Panc1 (cell line): ENCODE results near the gene DAAM2. TPM values are rescaled to one million over a fixed set of nuclear protein-coding genes. Genes with fewer than 3 reads are reported as not detected.
A peak's percentile ranks its signal among the peaks of the same experiment; 100 is the strongest.

Experiments used
- ATAC-seq: fragments of 200-7000 bp; cut with Tn5 transposase; 2 replicates; pipeline ENCODE4 v1.9.1; 2020; ENCODE audit warnings: mild to moderate bottlenecking, moderate library complexity
- BruUV-seq: library from RNA; stranded (reverse); fragments of 400-500 nt; replicated peaks from 2 replicates; lab custom pipeline; 2021; lab: Mats Ljungman, UMichigan
- CTCF ChIA-PET: fragments of 300-600 bp; sonication (Branson Sonifier 250); formaldehyde crosslinking; loops from one replicate; lab custom pipeline; 2022; ENCODE audit warnings: antibody characterized with exemption; lab: Charles Lee
- POLR2A ChIA-PET: fragments of 300-600 bp; sonication (Branson Sonifier 250); formaldehyde crosslinking; loops from one replicate; lab custom pipeline; 2022; ENCODE audit warnings: antibody characterized with exemption; lab: Charles Lee
- DNase-seq: peaks from one replicate; pipeline ENCODE4 v3.0.0-alpha.2; 2010; ENCODE audit warnings: low read depth, low spot score
- H3K27ac ChIP-seq: 2 replicates; pipeline ENCODE4 v1.5.1; 2011; ENCODE audit warnings: mild to moderate bottlenecking, low read length, inconsistent platforms
- H3K27me3 ChIP-seq: fragments of 200-500 bp; sonication (Bioruptor generic); 2 replicates; pipeline ENCODE4 v1.6.0; 2014; ENCODE audit warnings: low read length, inconsistent platforms; ENCODE audit not compliant: control insufficient read depth, insufficient read depth
- H3K36me3 ChIP-seq: fragments of 200-500 bp; sonication (Bioruptor generic); 2 replicates; pipeline ENCODE4 v1.5.1; 2014; ENCODE audit warnings: inconsistent platforms, mild to moderate bottlenecking, low read length, moderate library complexity; ENCODE audit not compliant: control insufficient read depth, insufficient read depth
- H3K4me1 ChIP-seq: 2 replicates; pipeline ENCODE4 v1.5.1; 2011; ENCODE audit warnings: inconsistent platforms, mild to moderate bottlenecking, low read length, moderate library complexity; ENCODE audit not compliant: control insufficient read depth, insufficient read depth
- H3K4me3 ChIP-seq, 2 experiments: 2 replicates each; pipeline ENCODE4 v1.5.1; 2011 to 2012; ENCODE audit warnings: low read depth in 2 of 2, low read length in 2 of 2, mild to moderate bottlenecking in 2 of 2, inconsistent platforms in 1 of 2, moderate library complexity in 1 of 2
- H3K9me3 ChIP-seq: fragments of 200-500 bp; sonication (Bioruptor generic); 2 replicates; pipeline ENCODE4 v1.5.1; 2014; ENCODE audit warnings: low read depth, mild to moderate bottlenecking, inconsistent platforms, low read length, moderate library complexity; ENCODE audit not compliant: control insufficient read depth, insufficient read depth
- POLR2AphosphoS5 ChIP-seq: IDR thresholded peaks from 2 replicates; pipeline ENCODE4 v1.6.1; 2012; ENCODE audit warnings: mild to moderate bottlenecking, low read depth, low read length, moderate library complexity
- SIN3A ChIP-seq: IDR thresholded peaks from 2 replicates; pipeline ENCODE4 v1.6.1; 2012; ENCODE audit warnings: low read depth, mild to moderate bottlenecking, low read length, moderate library complexity, borderline replicate concordance; ENCODE audit not compliant: insufficient read depth
- TCF7L2 ChIP-seq: IDR thresholded peaks from 2 replicates; pipeline ENCODE4 v1.6.1; 2011; ENCODE audit warnings: mild to moderate bottlenecking, low read depth, low read length, inconsistent platforms
- in situ Hi-C: cut with HindIII; loops from 2 replicates; pipeline ENCODE4 v1.10.0; 2016; ENCODE audit warnings: low sequenced_read_pairs, low pct_unique_long_range_greater_than_20kb
- intact Hi-C: fragments of 100-400 bp; cut with micrococcal nuclease; formaldehyde crosslinking; loops from one replicate; pipeline ENCODE4 v1.10.0; 2022; ENCODE audit not compliant: unreplicated experiment
- total RNA-seq: library from RNA; stranded (reverse); gene quantifications from one replicate; pipeline ENCODE4 v1.2.1, GENCODE V29; 2021; ENCODE audit not compliant: unreplicated experiment
- TF ChIP-seq, protein P1 (sequence below): fragments of 450-650 bp; IDR thresholded peaks from 2 replicates; pipeline ENCODE4 v1.5.1; 2017; ENCODE audit warnings: mild to moderate bottlenecking
- TF ChIP-seq, protein P2 (sequence below), 2 experiments: IDR thresholded peaks; 2 replicates each; pipeline ENCODE4 v1.6.1; 2011 to 2012; ENCODE audit warnings: low read depth in 2 of 2, control low read depth in 1 of 2, low read length in 1 of 2, mild to moderate bottlenecking in 1 of 2, moderate library complexity in 1 of 2; ENCODE audit not compliant: insufficient read depth in 1 of 2

Gene DAAM2
- total RNA-seq, 1 experiment from 2014 or later = not detected

DNA sequence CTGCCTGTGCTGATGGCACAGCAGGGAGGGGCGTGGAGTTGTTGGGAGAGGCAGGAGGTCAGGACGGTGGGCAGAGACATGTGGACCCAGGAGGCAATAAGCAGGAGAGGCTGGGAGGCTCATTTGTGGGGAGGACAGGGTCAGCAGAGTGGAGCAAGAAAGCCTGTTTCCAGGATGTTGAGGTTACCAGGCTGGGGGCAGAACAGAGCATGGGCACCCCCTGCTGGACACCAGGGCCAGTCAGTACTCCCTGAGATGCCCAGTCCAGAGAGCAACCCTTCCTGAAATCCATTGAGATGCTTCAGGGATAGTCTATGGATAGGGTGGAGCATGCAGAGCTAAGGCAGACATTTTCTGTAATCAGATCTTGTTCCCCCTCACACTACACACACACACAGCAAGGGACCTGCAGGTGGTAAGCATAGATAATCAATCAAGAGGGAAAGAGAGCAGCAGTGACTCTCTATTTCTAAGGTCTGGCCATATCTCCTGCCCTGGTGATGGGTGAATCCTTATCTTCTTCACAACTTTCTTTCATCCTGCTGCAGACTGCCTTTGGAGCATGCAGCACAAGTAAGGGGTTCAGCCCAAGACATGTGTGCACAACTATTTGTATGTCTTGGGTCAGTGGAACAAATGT lies 100.4 kb downstream of the DAAM2 start:
- TF ChIP-seq SIN3A = no peak
- TF ChIP-seq, protein P1, sequence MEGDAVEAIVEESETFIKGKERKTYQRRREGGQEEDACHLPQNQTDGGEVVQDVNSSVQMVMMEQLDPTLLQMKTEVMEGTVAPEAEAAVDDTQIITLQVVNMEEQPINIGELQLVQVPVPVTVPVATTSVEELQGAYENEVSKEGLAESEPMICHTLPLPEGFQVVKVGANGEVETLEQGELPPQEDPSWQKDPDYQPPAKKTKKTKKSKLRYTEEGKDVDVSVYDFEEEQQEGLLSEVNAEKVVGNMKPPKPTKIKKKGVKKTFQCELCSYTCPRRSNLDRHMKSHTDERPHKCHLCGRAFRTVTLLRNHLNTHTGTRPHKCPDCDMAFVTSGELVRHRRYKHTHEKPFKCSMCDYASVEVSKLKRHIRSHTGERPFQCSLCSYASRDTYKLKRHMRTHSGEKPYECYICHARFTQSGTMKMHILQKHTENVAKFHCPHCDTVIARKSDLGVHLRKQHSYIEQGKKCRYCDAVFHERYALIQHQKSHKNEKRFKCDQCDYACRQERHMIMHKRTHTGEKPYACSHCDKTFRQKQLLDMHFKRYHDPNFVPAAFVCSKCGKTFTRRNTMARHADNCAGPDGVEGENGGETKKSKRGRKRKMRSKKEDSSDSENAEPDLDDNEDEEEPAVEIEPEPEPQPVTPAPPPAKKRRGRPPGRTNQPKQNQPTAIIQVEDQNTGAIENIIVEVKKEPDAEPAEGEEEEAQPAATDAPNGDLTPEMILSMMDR = peak; percentile 72
- peak; percentile 85 for ATAC-seq
- ChIA-PET CTCF (no interaction called here), POLR2A (no interaction called here)
- no TSS peak for BruUV-seq
- Histone ChIP-seq H3K27ac (no peak overlapping the region), H3K4me1 (no peaks in the 10 kb centered on the region), H3K36me3 (no peaks in the 10 kb centered on the region), H3K9me3 (no peaks in the 10 kb centered on the region), H3K4me3 (no peak overlapping the region), H3K27me3 (peaks cover 2% of the 10 kb centered on the region; the same call in 1 of the 2 replicates)
- intact Hi-C loops = no loop called here
- peak; percentile 4 for DNase-seq
- in situ Hi-C loops = no loop called here

DNA sequence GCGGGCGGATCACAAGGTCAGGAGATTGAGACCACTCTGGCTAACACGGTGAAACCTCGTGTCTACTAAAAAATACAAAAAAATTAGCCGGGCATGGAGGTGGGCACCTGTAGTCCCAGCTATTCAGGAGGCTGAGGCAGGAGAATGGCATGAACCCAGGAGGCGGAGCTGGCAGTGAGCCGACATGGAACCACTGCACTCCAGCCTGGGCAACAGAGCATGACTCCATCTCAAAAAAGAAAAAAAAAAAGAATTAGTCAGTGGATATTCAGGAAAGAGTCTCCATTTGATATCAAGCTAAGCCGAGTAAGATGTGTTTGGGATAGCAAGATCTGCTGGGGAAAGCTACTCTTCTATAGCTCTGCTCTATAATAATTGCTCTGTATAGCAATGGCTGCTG lies 101.1 kb downstream of the DAAM2 start:
- in situ Hi-C loops = no loop called here
- DNase-seq (no peak), ATAC-seq (no peak)
- ChIA-PET POLR2A (no interaction called here), CTCF (interaction anchor here (1.0 kb wide), 1 partner anchor 27 kb away, joined by 3 read pairs; no protein-coding TSS in a partner anchor)
- intact Hi-C loops = no loop called here
- BruUV-seq = no TSS peak
- H3K27ac ChIP-seq = no peak overlapping the region
- H3K27me3 ChIP-seq = peaks cover 2% of the 10 kb centered on the region; the same call in 1 of the 2 replicates
- H3K9me3 ChIP-seq = no peaks in the 10 kb centered on the region
- TF ChIP-seq, protein P2, sequence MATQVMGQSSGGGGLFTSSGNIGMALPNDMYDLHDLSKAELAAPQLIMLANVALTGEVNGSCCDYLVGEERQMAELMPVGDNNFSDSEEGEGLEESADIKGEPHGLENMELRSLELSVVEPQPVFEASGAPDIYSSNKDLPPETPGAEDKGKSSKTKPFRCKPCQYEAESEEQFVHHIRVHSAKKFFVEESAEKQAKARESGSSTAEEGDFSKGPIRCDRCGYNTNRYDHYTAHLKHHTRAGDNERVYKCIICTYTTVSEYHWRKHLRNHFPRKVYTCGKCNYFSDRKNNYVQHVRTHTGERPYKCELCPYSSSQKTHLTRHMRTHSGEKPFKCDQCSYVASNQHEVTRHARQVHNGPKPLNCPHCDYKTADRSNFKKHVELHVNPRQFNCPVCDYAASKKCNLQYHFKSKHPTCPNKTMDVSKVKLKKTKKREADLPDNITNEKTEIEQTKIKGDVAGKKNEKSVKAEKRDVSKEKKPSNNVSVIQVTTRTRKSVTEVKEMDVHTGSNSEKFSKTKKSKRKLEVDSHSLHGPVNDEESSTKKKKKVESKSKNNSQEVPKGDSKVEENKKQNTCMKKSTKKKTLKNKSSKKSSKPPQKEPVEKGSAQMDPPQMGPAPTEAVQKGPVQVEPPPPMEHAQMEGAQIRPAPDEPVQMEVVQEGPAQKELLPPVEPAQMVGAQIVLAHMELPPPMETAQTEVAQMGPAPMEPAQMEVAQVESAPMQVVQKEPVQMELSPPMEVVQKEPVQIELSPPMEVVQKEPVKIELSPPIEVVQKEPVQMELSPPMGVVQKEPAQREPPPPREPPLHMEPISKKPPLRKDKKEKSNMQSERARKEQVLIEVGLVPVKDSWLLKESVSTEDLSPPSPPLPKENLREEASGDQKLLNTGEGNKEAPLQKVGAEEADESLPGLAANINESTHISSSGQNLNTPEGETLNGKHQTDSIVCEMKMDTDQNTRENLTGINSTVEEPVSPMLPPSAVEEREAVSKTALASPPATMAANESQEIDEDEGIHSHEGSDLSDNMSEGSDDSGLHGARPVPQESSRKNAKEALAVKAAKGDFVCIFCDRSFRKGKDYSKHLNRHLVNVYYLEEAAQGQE (IDR thresholded peaks at IDR 0.05; ENCODE audit: insufficient read depth in 1 of 2, low read depth in 2 of 2, low read length in 1 of 2) = no peak
- no peak for TF ChIP-seq POLR2AphosphoS5
- no peak for TF ChIP-seq SIN3A
- TF ChIP-seq, protein P1 = no peak
- TF ChIP-seq TCF7L2 = no peak
- H3K4me1 ChIP-seq = no peaks in the 10 kb centered on the region
- H3K4me3 ChIP-seq = no peak overlapping the region
- no peaks in the 10 kb centered on the region for H3K36me3 ChIP-seq
